HepG2 (cell line): ENCODE results near the gene CAMKMT. TPM values are rescaled to one million over a fixed set of nuclear protein-coding genes. Genes with fewer than 3 reads are reported as not detected.

Experiments used
- ATAC-seq: fragments of 200-7000 bp; cut with Tn5 transposase; 3 replicates; pipeline ENCODE4 v1.9.1; 2020; ENCODE audit warnings: mild to moderate bottlenecking, moderate library complexity
- BruUV-seq: library from RNA; stranded (reverse); fragments of 400-500 nt; replicated peaks from 2 replicates; lab custom pipeline; 2021; lab: Mats Ljungman, UMichigan
- CTCF ChIA-PET: fragments of 300-600 bp; formaldehyde crosslinking; extraction: SDS; loops from one replicate; lab custom pipeline; 2021; ENCODE audit warnings: low total read pairs, inconsistent platforms, low intra/inter-chr PET ratio; lab: Yijun Ruan, JAX
- POLR2A ChIA-PET: fragments of 350-600 bp; sonication (Branson Sonifier 250); formaldehyde crosslinking; loops from one replicate; lab custom pipeline; 2020; ENCODE audit warnings: antibody characterized with exemption, inconsistent platforms; lab: Yijun Ruan, JAX
- DNase-seq: peaks from one replicate; pipeline ENCODE4 v3.0.0-alpha.2; 2015; ENCODE audit warnings: low spot score
- FAIRE-seq: peaks from 3 replicates; lab custom pipeline; 2011; peaks lifted over from hg19 to GRCh38; lab: Jason Lieb, UNC
- H2AFZ ChIP-seq: one replicate; pipeline ENCODE4 v1.6.1; 2011; ENCODE audit warnings: low read length, inconsistent platforms
- H3K27ac ChIP-seq: fragments of 300-600 bp; 3 replicates; pipeline ENCODE4 v1.8.0; 2011; ENCODE audit warnings: mixed run types, mild to moderate bottlenecking, mixed read lengths, low read length, inconsistent platforms; ENCODE audit not compliant: insufficient read depth; ENCODE audit errors: extremely low read length
- H3K27me3 ChIP-seq, 2 experiments: fragments of 200-600 bp in 1 of 2; 2 replicates in 1 of 2; 3 replicates in 1 of 2; pipeline versions ENCODE4 v1.6.0 to v1.8.0; 2011; ENCODE audit warnings: low read length in 2 of 2, mild to moderate bottlenecking in 2 of 2, moderate library complexity in 2 of 2, inconsistent platforms in 1 of 2; ENCODE audit not compliant: insufficient read depth in 2 of 2, control insufficient read depth in 1 of 2
- H3K36me3 ChIP-seq, 2 experiments: fragments of 200-600 bp in 1 of 2; replicated peaks in 1 of 2; 2 replicates in 1 of 2; 3 replicates in 1 of 2; pipeline versions ENCODE4 v1.5.1 to v1.8.0; 2011; ENCODE audit warnings: low read length in 2 of 2, inconsistent platforms in 1 of 2; ENCODE audit not compliant: insufficient read depth in 2 of 2, control insufficient read depth in 1 of 2
- H3K4me1 ChIP-seq: 2 replicates; pipeline ENCODE4 v1.5.1; 2012; ENCODE audit warnings: low read length, inconsistent platforms; ENCODE audit not compliant: insufficient read depth
- H3K4me2 ChIP-seq: 2 replicates; pipeline ENCODE4 v1.6.0; 2011; ENCODE audit warnings: low read depth, low read length, inconsistent platforms
- H3K4me3 ChIP-seq, 3 experiments: fragments of 200-600 bp in 1 of 3; sonication (generic), shearing (Covaris generic) in 1 of 3; replicated peaks in 1 of 3; 2 replicates each; pipeline ENCODE4 v1.5.1; 2011 to 2016; ENCODE audit warnings: low read length in 3 of 3, inconsistent platforms in 2 of 3, low read depth in 2 of 3, mild to moderate bottlenecking in 2 of 3, control low read depth in 1 of 3, mixed read lengths in 1 of 3; ENCODE audit not compliant: insufficient read depth in 1 of 3
- H3K79me2 ChIP-seq: one replicate; pipeline ENCODE4 v1.6.1; 2011; ENCODE audit warnings: low read length, inconsistent platforms; ENCODE audit not compliant: insufficient read depth
- H3K9ac ChIP-seq: 2 replicates; pipeline ENCODE4 v1.6.0; 2011; ENCODE audit warnings: mild to moderate bottlenecking, low read depth, low read length, inconsistent platforms; ENCODE audit not compliant: insufficient read depth
- H3K9me3 ChIP-seq: 2 replicates; pipeline ENCODE4 v1.5.1; 2012; ENCODE audit warnings: mild to moderate bottlenecking, low read length
- H4K20me1 ChIP-seq: 2 replicates; pipeline ENCODE4 v1.6.0; 2011; ENCODE audit warnings: inconsistent platforms, mild to moderate bottlenecking, low read length, moderate library complexity; ENCODE audit not compliant: insufficient read depth
- FOXC1 ChIP-seq: sonication (generic); formaldehyde crosslinking; IDR thresholded peaks from 2 replicates; pipeline ENCODE4 v1.8.0; 2022; ENCODE audit warnings: mild to moderate bottlenecking, missing genetic modification reagents, borderline replicate concordance
- HNF1B ChIP-seq: sonication (generic); formaldehyde crosslinking; IDR thresholded peaks from 2 replicates; pipeline ENCODE4 v1.5.1; 2020; ENCODE audit warnings: mild to moderate bottlenecking, moderate library complexity, missing genetic modification reagents
- IRF2 ChIP-seq: IDR thresholded peaks from 2 replicates; pipeline ENCODE4 v1.6.1; 2018; ENCODE audit warnings: missing genetic modification reagents, missing compliant biosample characterization
- ISX ChIP-seq: sonication (generic); formaldehyde crosslinking; conservative IDR thresholded peaks from 2 replicates; pipeline ENCODE4 v1.5.0; 2020; ENCODE audit warnings: missing genetic modification reagents
- NFKB2 ChIP-seq: sonication (generic); formaldehyde crosslinking; IDR thresholded peaks from 2 replicates; pipeline ENCODE4 v1.4.0; 2020; ENCODE audit warnings: missing genetic modification reagents, borderline replicate concordance
- PCBP1 ChIP-seq: fragments of 200-400 bp; formaldehyde crosslinking; IDR thresholded peaks from 2 replicates; pipeline ENCODE4 v1.6.1; 2017; ENCODE audit warnings: mild to moderate bottlenecking, low read depth, low read length, borderline replicate concordance
- SNRNP70 ChIP-seq: fragments of 200-400 bp; formaldehyde crosslinking; IDR thresholded peaks from 2 replicates; pipeline ENCODE4 v1.6.1; 2017; ENCODE audit warnings: mild to moderate bottlenecking, low read depth, low read length, moderate library complexity
- ZBTB49 ChIP-seq: sonication (generic); formaldehyde crosslinking; IDR thresholded peaks from 2 replicates; pipeline ENCODE4 v1.4.0; 2020; ENCODE audit warnings: missing genetic modification reagents, borderline replicate concordance
- ZFP1 ChIP-seq: IDR thresholded peaks from 2 replicates; pipeline ENCODE4 v1.6.1; 2016
- ZNF260 ChIP-seq: sonication (generic); formaldehyde crosslinking; IDR thresholded peaks from 2 replicates; pipeline ENCODE4 v1.4.0; 2020; ENCODE audit warnings: missing genetic modification reagents, low read depth, mild to moderate bottlenecking, borderline replicate concordance
- ZNF33A ChIP-seq: sonication (generic); formaldehyde crosslinking; IDR thresholded peaks from 2 replicates; pipeline ENCODE4 v1.5.1; 2020; ENCODE audit warnings: missing genetic modification reagents, mild to moderate bottlenecking, moderate library complexity, borderline replicate concordance
- ZNF382 ChIP-seq: sonication (generic); formaldehyde crosslinking; IDR thresholded peaks from 2 replicates; pipeline ENCODE4 v1.5.0; 2020; ENCODE audit warnings: missing genetic modification reagents, mild to moderate bottlenecking, borderline replicate concordance
- ZNF512B ChIP-seq: sonication (generic); formaldehyde crosslinking; IDR thresholded peaks from 2 replicates; pipeline ENCODE4 v1.5.1; 2020; ENCODE audit warnings: missing genetic modification reagents, mild to moderate bottlenecking, borderline replicate concordance
- ZNF891 ChIP-seq: sonication (generic); formaldehyde crosslinking; IDR thresholded peaks from 2 replicates; pipeline ENCODE4 v1.5.0; 2020; ENCODE audit warnings: mild to moderate bottlenecking, missing genetic modification reagents
- WGBS: methylation state at CpG from one replicate; pipeline ENCODE4 v1.1.6; 2017; ENCODE audit warnings: low lambda C conversion rate; 5-methylcytosine and 5-hydroxymethylcytosine counted together
- in situ Hi-C: cut with HindIII; loops from 2 replicates; pipeline ENCODE4 v1.10.0; 2017; ENCODE audit warnings: low pct_unique_long_range_greater_than_20kb; ENCODE audit not compliant: extremely low pct_ligation_motif_present
- intact Hi-C: fragments of 100-400 bp; cut with micrococcal nuclease; formaldehyde crosslinking; loops from one replicate; pipeline ENCODE4 v1.10.0; 2022; ENCODE audit not compliant: unreplicated experiment
- polyA plus RNA-seq, 8 experiments: library from polyadenylated mRNA; depleted of rRNA in 3 of 8; stranded (reverse) in 7 of 8; unstranded in 1 of 8; fragments of >200 nt; fragmentation: Illumina TruSeq in 4 of 8; extraction: Trizol in 4 of 8; gene quantifications; 2 replicates each; pipeline versions ENCODE4 v1.2.1 to v1.2.3, GENCODE V29; 2011 to 2016; ENCODE audit warnings: low read depth in 4 of 8, missing spikeins in 1 of 8, mixed read lengths in 1 of 8; ENCODE audit not compliant: insufficient read depth in 1 of 8
- total RNA-seq, 5 experiments: library from RNA; depleted of rRNA; stranded (reverse); fragments of >200 nt; fragmentation: Illumina TruSeq; extraction: Trizol; gene quantifications; 2 replicates each; pipeline ENCODE4 v1.2.3, GENCODE V29; 2016; ENCODE audit warnings: low read depth in 1 of 5
- TF ChIP-seq, protein P1 (sequence below): sonication (generic); formaldehyde crosslinking; IDR thresholded peaks from 2 replicates; pipeline ENCODE4 v1.8.0; 2022; ENCODE audit warnings: mild to moderate bottlenecking, missing genetic modification reagents, borderline replicate concordance

Gene CAMKMT
- total and polyA plus RNA-seq, 2 of the 13 experiments (the other 11 are each of a cell fraction or from before 2014, with no cell fraction given), result 6.9 to 20.8 TPM

- no peak overlapping the region for H3K4me2 ChIP-seq
- POLR2A ChIA-PET, result no interaction called here
- no peak for TF ChIP-seq FOXC1 (CRISPR knock-in tag)
- TF ChIP-seq PCBP1, result no peak
- no peak for TF ChIP-seq IRF2
- no peak for TF ChIP-seq SNRNP70
- TF ChIP-seq, protein P1, sequence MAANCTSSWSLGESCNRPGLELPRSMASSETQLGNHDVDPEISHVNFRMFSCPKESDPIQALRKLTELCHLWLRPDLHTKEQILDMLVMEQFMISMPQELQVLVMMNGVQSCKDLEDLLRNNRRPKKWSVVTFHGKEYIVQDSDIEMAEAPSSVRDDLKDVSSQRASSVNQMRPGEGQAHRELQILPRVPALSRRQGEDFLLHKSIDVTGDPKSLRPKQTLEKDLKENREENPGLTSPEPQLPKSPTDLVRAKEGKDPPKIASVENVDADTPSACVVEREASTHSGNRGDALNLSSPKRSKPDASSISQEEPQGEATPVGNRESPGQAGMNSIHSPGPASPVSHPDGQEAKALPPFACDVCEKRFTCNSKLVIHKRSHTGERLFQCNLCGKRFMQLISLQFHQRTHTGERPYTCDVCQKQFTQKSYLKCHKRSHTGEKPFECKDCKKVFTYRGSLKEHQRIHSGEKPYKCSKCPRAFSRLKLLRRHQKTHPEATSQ (CRISPR knock-in tag), result no peak
- no peak for TF ChIP-seq ZNF891 (CRISPR knock-in tag)
- no peak for TF ChIP-seq ZNF512B (CRISPR knock-in tag)
- no peak for TF ChIP-seq HNF1B (CRISPR knock-in tag)
- no peak for TF ChIP-seq ISX
- no peak for TF ChIP-seq ZNF382 (CRISPR knock-in tag)
- no peak for TF ChIP-seq ZNF260
- TF ChIP-seq ZNF33A (CRISPR knock-in tag), result no peak
- TF ChIP-seq NFKB2, result no peak
- no peak for TF ChIP-seq ZBTB49 (CRISPR knock-in tag)
- no peak for TF ChIP-seq ZFP1 (CRISPR knock-in tag)
- TF ChIP-seq, all 625 proteins: peak for 0
- no peak overlapping the region for H3K27ac ChIP-seq
- H2AFZ ChIP-seq, result no peak overlapping the region
- H3K9me3 ChIP-seq, result no peaks in the 10 kb centered on the region
- H3K4me1 ChIP-seq, result peaks cover 12% of the 10 kb centered on the region; the same call in 1 of the 2 replicates
- H3K36me3 ChIP-seq, result no peaks in the 10 kb centered on the region
- intact Hi-C loops (no loop called here), in situ Hi-C loops (no loop called here)
- H3K9ac ChIP-seq, result no peak overlapping the region
- no TSS peak for BruUV-seq
- no peak overlapping the region for H3K4me3 ChIP-seq
- FAIRE-seq (peak; percentile 21), ATAC-seq (peak; percentile 30), DNase-seq (no peak)
- 34% methylated on average over 7 of the region's 7 CpGs for WGBS
- CTCF ChIA-PET, result no interaction called here
- H4K20me1 ChIP-seq, result no peaks in the 10 kb centered on the region
- H3K79me2 ChIP-seq, result no peaks in the 10 kb centered on the region
- H3K27me3 ChIP-seq, result 0 out of 5 replicates have a peak, but pooled peaks cover 0 to 4% of the 10 kb centered on the region in 2 experiments
Measured at GRCh38 chr2:44786045-44786816, 424.5 kb downstream of the CAMKMT start.
